HG03103 (cell line): Measurements from ENCODE around the gene TIMP2.

ENCODE experiments used
- ATAC-seq: cut with Tn5 transposase; IDR thresholded peaks from one replicate; pipeline ENCODE4 v1.9.1; 2021; ENCODE audit warnings: low read depth; ENCODE audit not compliant: unreplicated experiment

The TIMP2 gene

GRCh38 chr17:78821961-78822360 lies 103.2 kb downstream of the TIMP2 start:
- no peak for ATAC-seq

- no peak for ATAC-seq
Observed at GRCh38 chr17:78820841-78821240, 104.3 kb downstream of the TIMP2 start.

GRCh38 chr17:78819806-78820792 lies 105.1 kb downstream of the TIMP2 start:
- no peak for ATAC-seq

- no peak for ATAC-seq
Observed at GRCh38 chr17:78819402-78819801, 105.8 kb downstream of the TIMP2 start.

- no peak for ATAC-seq
Observed at GRCh38 chr17:78818932-78819331, 106.3 kb downstream of the TIMP2 start.

- ATAC-seq: no peak
Observed at GRCh38 chr17:78818152-78818846, 106.9 kb downstream of the TIMP2 start.

GRCh38 chr17:78817123-78817522 lies 108.1 kb downstream of the TIMP2 start:
- no peak for ATAC-seq

- ATAC-seq: no peak
Observed at GRCh38 chr17:78815696-78816095, 109.5 kb downstream of the TIMP2 start.

GRCh38 chr17:78812855-78813254 lies 112.3 kb downstream of the TIMP2 start:
- ATAC-seq: no peak

GRCh38 chr17:78808163-78808562 lies 117.0 kb downstream of the TIMP2 start:
- ATAC-seq: no peak

GRCh38 chr17:78806451-78806850 lies 118.7 kb downstream of the TIMP2 start:
- no peak for ATAC-seq

- ATAC-seq: no peak
Observed at GRCh38 chr17:78805301-78805700, 119.9 kb downstream of the TIMP2 start.

- ATAC-seq: no peak
Observed at GRCh38 chr17:78804777-78805176, 120.4 kb downstream of the TIMP2 start.

GRCh38 chr17:78803186-78803845 lies 121.9 kb downstream of the TIMP2 start:
- no peak for ATAC-seq
